NCI-H2227 (cell line): ENCODE measurements around the gene PRR7.

ENCODE experiments used
- DNase-seq: peaks from one replicate; lab custom pipeline; 2025; ENCODE audit not compliant: unreplicated experiment; lab: John Stamatoyannopoulos, UW

The PRR7 gene

GRCh38 chr5:177434942-177435738, 11.5 kb upstream of the PRR7 start:
- DNase-seq, result no peak

DNA sequence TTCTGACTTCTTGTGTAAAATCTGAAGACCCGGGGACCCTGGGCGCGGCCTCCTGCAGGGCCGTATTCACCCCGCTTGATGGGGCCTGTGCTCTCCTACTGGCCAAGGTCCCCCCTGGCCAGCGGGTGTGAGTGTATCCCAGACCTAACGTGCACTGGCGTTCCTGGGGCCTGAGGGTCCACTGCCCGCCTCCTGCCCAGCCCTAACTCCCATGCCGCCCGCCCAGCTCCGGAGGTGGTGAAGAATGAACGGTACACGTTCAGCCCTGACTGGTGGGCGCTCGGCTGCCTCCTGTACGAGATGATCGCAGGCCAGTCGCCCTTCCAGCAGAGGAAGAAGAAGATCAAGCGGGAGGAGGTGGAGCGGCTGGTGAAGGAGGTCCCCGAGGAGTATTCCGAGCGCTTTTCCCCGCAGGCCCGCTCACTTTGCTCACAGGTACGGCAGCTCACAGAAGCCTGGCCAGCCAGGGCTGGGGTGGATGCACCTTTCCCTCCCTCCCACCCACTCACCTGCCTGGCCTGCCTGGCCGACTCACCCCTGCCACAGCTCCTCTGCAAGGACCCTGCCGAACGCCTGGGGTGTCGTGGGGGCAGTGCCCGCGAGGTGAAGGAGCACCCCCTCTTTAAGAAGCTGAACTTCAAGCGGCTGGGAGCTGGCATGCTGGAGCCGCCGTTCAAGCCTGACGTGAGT, 10.6 kb upstream of the PRR7 start:
- no peak for DNase-seq

DNA sequence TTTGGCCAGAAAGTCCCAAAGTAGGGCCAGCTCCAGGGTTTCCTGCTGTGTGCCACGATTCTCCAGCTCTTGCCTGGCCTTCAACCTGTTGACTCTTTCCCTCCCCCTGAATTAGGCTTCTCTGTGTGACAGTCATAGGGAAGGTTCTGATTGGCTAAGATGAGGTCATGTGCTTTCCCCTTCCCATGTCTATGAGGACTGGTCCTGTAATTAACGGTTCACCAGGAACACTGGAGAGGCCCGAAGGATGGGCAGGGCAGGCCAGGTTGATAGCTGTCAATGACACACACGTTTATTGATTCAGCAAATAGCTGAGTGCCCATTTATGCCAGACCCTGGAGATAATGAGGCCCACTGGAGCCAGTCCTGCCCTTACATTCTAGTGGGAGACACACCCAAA, 9.0 kb upstream of the PRR7 start:
- peak; percentile 53 for DNase-seq

DNA sequence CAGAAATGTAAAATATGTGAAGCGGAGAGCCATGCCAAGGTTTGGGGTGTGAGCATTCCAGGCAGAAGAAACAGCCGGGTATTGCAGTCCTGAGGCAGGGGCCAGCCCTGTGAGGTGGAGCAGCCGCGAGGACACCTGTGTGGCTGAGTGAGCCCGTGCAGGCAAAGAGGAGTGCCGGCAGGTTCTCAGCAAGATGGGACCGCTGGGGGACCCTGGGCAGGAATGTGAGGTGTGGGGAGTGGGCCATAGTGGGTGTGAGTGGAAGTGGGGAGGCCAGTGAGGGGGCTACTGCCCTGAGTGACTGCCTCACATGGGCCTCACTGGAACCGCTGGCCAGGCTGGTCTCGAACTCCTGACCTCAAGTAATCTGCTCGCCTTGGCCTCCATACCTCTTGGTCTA, 8.1 kb upstream of the PRR7 start:
- no peak for DNase-seq

DNA sequence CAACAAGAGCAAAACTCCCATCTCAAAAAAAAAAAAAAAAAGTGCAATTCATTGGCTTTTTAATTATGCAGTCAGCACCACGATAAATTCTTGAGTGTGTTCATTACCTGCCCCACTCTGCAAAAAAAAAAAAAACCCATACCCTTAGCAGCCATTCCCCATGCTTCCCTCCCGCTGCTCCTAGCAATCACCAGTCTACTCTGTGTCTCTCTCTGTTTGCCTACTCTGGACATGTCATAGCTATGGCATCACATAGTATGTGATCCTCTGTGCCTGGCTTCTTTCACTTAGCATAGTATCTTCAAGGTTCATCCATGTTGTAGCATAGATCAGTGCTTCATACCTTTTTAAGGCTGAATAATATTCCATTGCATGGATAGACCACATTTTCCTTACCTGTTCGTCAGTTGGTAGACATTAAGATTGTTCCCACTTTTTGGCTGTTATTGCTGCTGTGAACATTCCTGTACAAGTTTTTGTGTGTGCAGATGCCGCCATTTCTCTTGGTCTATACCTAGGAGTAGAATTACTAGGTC, 7.0 kb upstream of the PRR7 start:
- DNase-seq, result no peak

GRCh38 chr5:177440211-177440989, 6.2 kb upstream of the PRR7 start:
- no peak for DNase-seq

DNA sequence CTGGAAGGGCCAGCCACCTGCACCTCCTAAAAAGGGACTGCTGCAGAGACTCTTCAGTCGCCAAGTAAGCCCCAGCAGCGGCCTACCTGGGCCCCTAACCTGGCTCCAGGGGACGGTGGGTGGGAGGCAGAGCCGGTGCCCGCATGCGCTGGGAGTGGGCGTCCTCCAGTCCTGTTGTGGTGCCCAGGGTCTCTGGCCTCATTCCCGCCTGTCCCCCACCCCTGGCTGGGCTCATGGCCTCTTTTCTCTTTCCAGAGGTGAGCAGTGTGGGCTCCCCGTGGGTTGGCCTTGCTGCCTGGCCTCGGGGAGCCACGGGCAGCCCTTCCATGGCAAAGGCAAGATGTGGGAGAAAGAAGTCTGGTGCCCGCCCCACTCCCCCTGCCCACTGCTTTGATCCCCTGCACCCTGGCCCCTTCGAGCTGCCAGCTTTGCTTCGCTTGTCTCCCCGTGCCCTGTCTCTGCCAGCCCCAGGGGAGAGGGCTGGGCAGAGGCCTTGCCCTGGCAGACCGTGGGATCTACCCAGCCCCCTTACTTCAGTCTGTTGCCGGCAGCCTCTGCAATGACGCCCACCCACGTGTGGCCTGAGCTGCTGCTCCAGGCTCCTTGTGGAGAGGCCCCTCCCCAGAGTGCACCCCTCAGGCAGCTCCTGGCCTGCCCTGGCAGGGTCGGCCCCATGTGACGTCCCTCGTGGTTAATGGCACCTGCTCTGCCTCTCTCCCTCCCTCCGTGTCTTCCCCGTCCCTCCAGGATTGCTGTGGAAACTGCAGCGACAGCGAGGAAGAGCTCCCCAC, 5.4 kb upstream of the PRR7 start:
- DNase-seq, result no peak

DNA sequence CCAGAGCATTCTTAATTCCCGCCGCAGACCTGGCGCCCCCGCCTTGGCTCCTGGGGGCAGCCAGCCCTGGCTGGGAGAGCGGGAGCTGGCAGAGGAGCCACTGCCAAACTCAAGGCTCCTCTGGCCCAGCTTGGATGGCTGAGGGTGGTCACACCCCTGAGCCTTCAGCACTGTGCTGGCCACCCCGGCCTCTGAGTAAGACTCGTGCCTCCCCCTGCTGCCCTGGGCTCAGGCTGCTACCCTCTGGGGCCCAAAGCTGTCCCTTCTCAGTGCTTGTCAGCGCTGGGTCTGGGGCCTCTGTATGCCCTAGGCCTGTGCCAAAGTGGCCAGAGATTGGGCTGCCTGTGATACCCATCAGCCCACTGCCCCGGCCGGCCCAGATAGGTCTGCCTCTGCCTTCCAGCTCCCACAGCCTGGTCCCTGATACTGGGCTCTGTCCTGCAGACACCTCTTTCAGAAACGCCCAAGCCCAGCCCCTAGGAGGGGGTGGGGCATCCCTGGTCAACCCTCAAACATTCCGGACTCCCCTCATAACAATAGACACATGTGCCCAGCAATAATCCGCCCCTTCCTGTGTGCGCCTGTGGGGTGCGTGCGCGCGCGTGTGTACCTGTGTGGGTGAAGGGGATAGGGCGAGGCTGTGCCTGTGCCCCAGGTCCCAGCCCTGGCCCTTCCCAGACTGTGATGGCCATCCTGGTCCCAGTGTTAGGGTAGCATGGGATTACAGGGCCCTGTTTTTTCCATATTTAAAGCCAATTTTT, 4.4 kb upstream of the PRR7 start:
- no peak for DNase-seq

- DNase-seq, result no peak
Measured at GRCh38 chr5:177443144-177443983, 3.2 kb upstream of the PRR7 start.

DNA sequence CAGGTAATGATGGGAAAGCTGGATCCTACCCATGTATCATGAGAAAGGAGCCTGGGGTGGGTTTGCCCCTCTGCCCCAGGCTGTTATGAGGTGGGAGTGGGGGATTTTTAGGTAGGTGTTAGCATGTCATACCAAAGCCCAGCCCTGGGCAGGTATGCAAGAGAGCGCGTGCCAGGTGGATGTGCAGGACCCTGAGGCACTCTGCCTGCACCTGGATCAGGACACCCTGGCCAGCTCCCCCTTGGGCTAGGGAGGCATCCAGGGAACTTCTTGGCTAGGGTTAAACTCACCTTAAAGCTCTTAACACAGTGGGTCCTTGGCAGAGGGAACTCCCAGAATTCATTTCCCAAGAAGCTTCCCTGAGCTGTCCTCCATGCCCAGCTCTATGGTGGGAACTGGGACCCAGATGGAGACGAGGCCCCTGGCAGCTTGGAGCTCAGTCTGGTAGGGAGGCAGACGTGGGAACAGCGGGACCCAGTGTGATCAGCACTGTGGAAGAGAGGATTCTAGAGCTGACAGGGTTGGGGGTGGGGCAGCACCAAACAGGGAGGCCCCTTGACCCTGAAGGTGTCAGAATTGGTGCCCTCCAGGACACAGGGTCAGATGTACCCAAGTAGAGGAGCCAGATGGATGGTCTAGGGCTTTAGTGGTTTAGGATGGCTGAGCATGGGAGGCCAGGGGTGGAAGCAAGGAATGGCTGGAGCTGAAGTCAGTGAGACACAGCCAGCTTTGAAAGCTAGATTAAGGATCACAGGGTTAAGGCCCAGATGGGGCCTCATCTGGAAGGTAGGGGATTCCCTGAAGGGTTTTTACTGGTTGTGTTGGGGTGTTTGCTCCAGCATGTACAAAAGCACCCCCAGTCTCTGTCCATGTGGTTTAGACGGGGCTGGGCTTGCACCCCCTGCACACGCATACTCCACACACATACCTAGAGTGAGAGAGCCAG, 2.2 kb upstream of the PRR7 start:
- DNase-seq, result no peak

- no peak for DNase-seq
Measured at GRCh38 chr5:177445052-177445916, 1.3 kb upstream of the PRR7 start.

DNA sequence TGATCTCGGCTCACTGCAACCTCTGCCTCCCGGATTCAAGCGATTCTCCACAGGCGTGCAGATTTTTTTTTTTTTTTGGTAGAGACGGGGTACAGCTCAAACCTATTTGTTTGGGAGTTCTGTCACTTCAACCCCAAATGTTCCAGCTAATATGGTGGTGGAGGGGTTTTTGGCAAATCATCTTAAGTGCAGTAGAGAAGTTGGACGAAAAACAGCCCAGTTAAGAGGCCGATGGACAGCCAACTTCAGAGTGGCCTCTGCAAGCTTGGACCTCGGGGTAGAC, 756 bp upstream of the PRR7 start:
- DNase-seq, result no peak

- DNase-seq, result peak; percentile 87
Measured at GRCh38 chr5:177447066-177447610, 524 bp downstream of the PRR7 start.

- peak; percentile 45 for DNase-seq
Measured at GRCh38 chr5:177447611-177448243, 1.1 kb downstream of the PRR7 start.

DNA sequence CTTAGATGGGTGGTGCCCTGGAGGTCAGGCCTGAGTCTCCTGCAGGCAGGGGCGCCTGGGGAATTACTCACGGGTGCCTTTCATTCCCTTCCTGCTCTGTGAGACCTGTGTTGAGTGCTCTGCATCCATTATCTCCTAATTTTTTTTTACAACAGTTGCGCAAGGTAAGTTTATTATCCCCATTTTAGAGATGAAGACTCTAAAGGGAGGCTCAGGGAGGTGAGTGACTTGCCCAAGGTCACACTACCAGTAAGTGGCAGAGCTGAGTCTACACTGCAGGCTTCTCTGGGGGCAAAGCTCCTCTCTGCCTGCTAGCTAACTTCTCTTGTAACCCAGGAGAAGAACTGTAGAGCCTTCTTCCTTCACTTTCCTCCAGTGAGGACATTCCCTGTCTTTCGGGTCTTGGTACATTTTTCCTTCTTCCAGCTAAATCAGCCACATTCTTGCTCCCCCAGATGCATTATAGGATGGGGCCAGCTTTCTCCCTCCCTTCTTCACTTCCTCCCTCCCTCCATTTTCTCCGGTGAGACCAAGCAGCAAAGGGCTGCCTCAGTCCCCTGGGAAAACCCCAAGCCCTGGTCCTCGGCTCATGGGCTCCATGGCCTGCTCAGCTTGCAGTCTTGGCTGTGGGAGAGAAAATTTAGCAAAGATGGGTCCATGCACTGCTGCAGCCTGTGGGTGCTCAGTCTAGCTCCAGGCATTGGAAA, 1.8 kb downstream of the PRR7 start:
- DNase-seq, result no peak
